COLO829 (cell line): ENCODE data around the gene LRBA.

Experiments used
- DNase-seq: peaks from one replicate; pipeline ENCODE4 v3.0.0; 2012; ENCODE audit warnings: low spot score

The LRBA gene

GRCh38 chr4:150725957-150726523, 289.0 kb downstream of the LRBA start:
- DNase-seq, result no peak

- no peak for DNase-seq
These were observed 291.2 kb downstream of the LRBA start for GRCh38 chr4:150723727-150724411.

- peak; percentile 61 for DNase-seq
These were observed 292.1 kb downstream of the LRBA start for GRCh38 chr4:150722908-150723362.

- no peak for DNase-seq
These were observed 294.0 kb downstream of the LRBA start for GRCh38 chr4:150720973-150721518.

- DNase-seq, result no peak
These were observed 297.1 kb downstream of the LRBA start for GRCh38 chr4:150717952-150718351.

GRCh38 chr4:150714462-150715438, 300.3 kb downstream of the LRBA start:
- no peak for DNase-seq

GRCh38 chr4:150713251-150713650, 301.8 kb downstream of the LRBA start:
- DNase-seq, result no peak

- no peak for DNase-seq
These were observed 304.2 kb downstream of the LRBA start for GRCh38 chr4:150710770-150711375.

GRCh38 chr4:150708004-150708403, 307.1 kb downstream of the LRBA start:
- DNase-seq, result no peak

GRCh38 chr4:150699599-150699998, 315.5 kb downstream of the LRBA start:
- no peak for DNase-seq

- no peak for DNase-seq
These were observed 319.9 kb downstream of the LRBA start for GRCh38 chr4:150695162-150695561.

GRCh38 chr4:150694438-150694837, 320.6 kb downstream of the LRBA start:
- no peak for DNase-seq

GRCh38 chr4:150683775-150684350, 331.2 kb downstream of the LRBA start:
- DNase-seq, result peak; percentile 22

- DNase-seq, result no peak
These were observed 333.0 kb downstream of the LRBA start for GRCh38 chr4:150682126-150682525.

- DNase-seq, result no peak
These were observed 334.0 kb downstream of the LRBA start for GRCh38 chr4:150681063-150681462.

GRCh38 chr4:150680651-150681050, 334.4 kb downstream of the LRBA start:
- DNase-seq, result no peak

- no peak for DNase-seq
These were observed 335.2 kb downstream of the LRBA start for GRCh38 chr4:150679765-150680343.

- no peak for DNase-seq
These were observed 335.9 kb downstream of the LRBA start for GRCh38 chr4:150679018-150679764.

GRCh38 chr4:150673793-150674192, 341.3 kb downstream of the LRBA start:
- no peak for DNase-seq

GRCh38 chr4:150668824-150669223, 346.3 kb downstream of the LRBA start:
- no peak for DNase-seq

GRCh38 chr4:150664935-150665334, 350.1 kb downstream of the LRBA start:
- DNase-seq, result no peak
